Thymus (tissue), 11 donors: Measurements from ENCODE around the gene KLC3. TPM values are rescaled to one million over a fixed set of nuclear protein-coding genes. Genes with fewer than 3 reads are reported as not detected.

ENCODE experiments used
- DNase-seq, 9 donors: peaks; one replicate each; pipeline ENCODE4 v3.0.0-alpha.2; 2013; ENCODE audit warnings: low spot score in 9 of 9, low read depth in 6 of 9, missing footprints in 1 of 9
- H3K27ac ChIP-seq, 2 donors: one replicate each; pipeline ENCODE4 v1.5.1; 2013; ENCODE audit warnings: control low read depth in 1 of 2, low read depth in 1 of 2, low read length in 1 of 2, mild to moderate bottlenecking in 1 of 2, moderate library complexity in 1 of 2
- H3K27me3 ChIP-seq, 2 donors: one replicate each; pipeline ENCODE4 v1.5.1; 2013; ENCODE audit warnings: low read length in 1 of 2; ENCODE audit not compliant: control insufficient read depth in 2 of 2, insufficient read depth in 1 of 2
- H3K36me3 ChIP-seq, 2 donors: one replicate each; pipeline ENCODE4 v1.5.1; 2013; ENCODE audit warnings: low read length in 1 of 2, mild to moderate bottlenecking in 1 of 2, moderate library complexity in 1 of 2; ENCODE audit not compliant: control insufficient read depth in 2 of 2, insufficient read depth in 2 of 2
- H3K4me1 ChIP-seq, 2 donors: one replicate each; pipeline ENCODE4 v1.5.1; 2013; ENCODE audit warnings: low read length in 2 of 2; ENCODE audit not compliant: control insufficient read depth in 2 of 2, insufficient read depth in 2 of 2
- H3K4me3 ChIP-seq, 2 donors: one replicate each; pipeline ENCODE4 v1.5.1; 2013; ENCODE audit warnings: low read length in 2 of 2, control low read depth in 1 of 2, mild to moderate bottlenecking in 1 of 2
- H3K9me3 ChIP-seq, 2 donors: one replicate each; pipeline ENCODE4 v1.5.1; 2013; ENCODE audit warnings: low read length in 1 of 2, mild to moderate bottlenecking in 1 of 2; ENCODE audit not compliant: control insufficient read depth in 2 of 2, insufficient read depth in 1 of 2
- WGBS: extraction: QIAGEN DNeasy Blood & Tissue Kit; methylation state at CpG from one replicate; pipeline ENCODE4 v1.1.7; 2013; 5-methylcytosine and 5-hydroxymethylcytosine counted together
- polyA plus RNA-seq: library from polyadenylated mRNA; stranded (reverse); fragments of 200-250 nt; gene quantifications from one replicate; pipeline ENCODE4 v1.2.3, GENCODE V29; 2013
- total RNA-seq: library from RNA; stranded (reverse); fragments of 120-200 nt; gene quantifications from one replicate; pipeline ENCODE4 v1.2.4, GENCODE V29; 2013
- donor health status: healthy.

Gene KLC3
- total and polyA plus RNA-seq, 2 donors: 2.5 to 5.5 TPM

- 98% methylated on average over 11 of the region's 11 CpGs for WGBS
- Histone ChIP-seq H3K36me3 (peaks cover 7 to 11% of the 10 kb centered on the region in 2 donors), H3K27ac (no peak overlapping the region), H3K27me3 (no peaks in the 10 kb centered on the region), H3K4me3 (no peak overlapping the region), H3K9me3 (no peaks in the 10 kb centered on the region), H3K4me1 (peaks cover 0 to 5% of the 10 kb centered on the region in 2 donors)
- no peak for DNase-seq
These were observed 28.3 kb downstream of the KLC3 start for GRCh38 chr19:45368737-45369340.

GRCh38 chr19:45370410-45371204, 30.1 kb downstream of the KLC3 start, which contains the start of gene ERCC2:
TSS of gene ERCC2 (minus strand) at chr19:45370573. CDS start at chr19:45370540, 33 bp downstream.
- H3K27me3 ChIP-seq: no peaks in the 10 kb centered on the region
- H3K4me3 ChIP-seq: peak within 1 kb of the TSS; percentile 67 to 71
- peaks cover 0 to 4% of the 10 kb centered on the region in 2 donors for H3K36me3 ChIP-seq
- peaks cover 0 to 5% of the 10 kb centered on the region in 2 donors for H3K4me1 ChIP-seq
- DNase-seq: peak; percentile 97 to 100 (median 99)
- no peaks in the 10 kb centered on the region for H3K9me3 ChIP-seq
- WGBS: 5% methylated on average over 55 of the region's 55 CpGs
- H3K27ac ChIP-seq: peak within 1 kb of the TSS; percentile 81 to 89

GRCh38 chr19:45376045-45376724, 35.6 kb downstream of the KLC3 start:
- Histone ChIP-seq H3K9me3 (no peaks in the 10 kb centered on the region), H3K27ac (no peak overlapping the region), H3K4me1 (peaks cover 0 to 1% of the 10 kb centered on the region in 2 donors), H3K4me3 (no peak overlapping the region), H3K27me3 (peaks cover 0 to 2% of the 10 kb centered on the region in 2 donors), H3K36me3 (no peaks in the 10 kb centered on the region)
- no peak for DNase-seq
- 84% methylated on average over 13 of the region's 13 CpGs for WGBS

GRCh38 chr19:45380107-45380506, 39.6 kb downstream of the KLC3 start:
- H3K27ac ChIP-seq: no peak overlapping the region
- no peaks in the 10 kb centered on the region for H3K36me3 ChIP-seq
- peaks cover 4 to 27% of the 10 kb centered on the region in 2 donors for H3K27me3 ChIP-seq
- WGBS: 92% methylated on average over 1 of the region's 1 CpG
- no peaks in the 10 kb centered on the region for H3K4me1 ChIP-seq
- H3K9me3 ChIP-seq: peaks cover 0 to 2% of the 10 kb centered on the region in 2 donors
- H3K4me3 ChIP-seq: no peak overlapping the region
- no peak for DNase-seq

GRCh38 chr19:45382426-45382825, 41.9 kb downstream of the KLC3 start:
- H3K4me1 ChIP-seq: peaks cover 0 to 5% of the 10 kb centered on the region in 2 donors
- H3K4me3 ChIP-seq: no peak overlapping the region
- no peaks in the 10 kb centered on the region for H3K36me3 ChIP-seq
- H3K9me3 ChIP-seq: peaks cover 0 to 9% of the 10 kb centered on the region in 2 donors
- no peak overlapping the region for H3K27ac ChIP-seq
- DNase-seq: no peak
- WGBS: 91% methylated on average over 29 of the region's 29 CpGs
- peaks cover 14 to 50% of the 10 kb centered on the region in 2 donors for H3K27me3 ChIP-seq

- no peak overlapping the region for H3K4me3 ChIP-seq
- 17% methylated on average over 75 of the region's 75 CpGs for WGBS
- peaks cover 0 to 9% of the 10 kb centered on the region in 2 donors for H3K9me3 ChIP-seq
- H3K36me3 ChIP-seq: no peaks in the 10 kb centered on the region
- no peak overlapping the region for H3K27ac ChIP-seq
- peaks cover 14 to 60% of the 10 kb centered on the region in 2 donors for H3K27me3 ChIP-seq
- peaks cover 0 to 5% of the 10 kb centered on the region in 2 donors for H3K4me1 ChIP-seq
- no peak for DNase-seq
These were observed 45.1 kb downstream of the KLC3 start for GRCh38 chr19:45385392-45386221.

- Histone ChIP-seq H3K27me3 (peaks cover 13 to 51% of the 10 kb centered on the region in 2 donors), H3K9me3 (peaks cover 0 to 1% of the 10 kb centered on the region in 2 donors), H3K36me3 (no peaks in the 10 kb centered on the region), H3K4me1 (no peaks in the 10 kb centered on the region), H3K4me3 (no peak overlapping the region), H3K27ac (no peak overlapping the region)
- 92% methylated on average over 3 of the region's 3 CpGs for WGBS
- no peak for DNase-seq
These were observed 50.8 kb downstream of the KLC3 start for GRCh38 chr19:45391346-45391745.

GRCh38 chr19:45391871-45392665, 51.5 kb downstream of the KLC3 start:
- Histone ChIP-seq H3K9me3 (peaks cover 0 to 1% of the 10 kb centered on the region in 2 donors), H3K36me3 (no peaks in the 10 kb centered on the region), H3K27ac (no peak overlapping the region), H3K27me3 (peaks cover 20 to 51% of the 10 kb centered on the region in 2 donors), H3K4me1 (no peaks in the 10 kb centered on the region), H3K4me3 (no peak overlapping the region)
- no peak for DNase-seq
- 96% methylated on average over 21 of the region's 21 CpGs for WGBS
